NOMO-1 treated with dmso at 0.1 percent for 144 hours (cell line): Measurements from ENCODE around the gene GDI2.
"Not testable (repeated sequence)": the region's sequence is repeated elsewhere in the genome, so short reads cannot be mapped to it uniquely, and the experiment has no call there.

Source experiments
- DNase-seq: peaks from one replicate; lab custom pipeline; 2025; ENCODE audit not compliant: unreplicated experiment; lab: John Stamatoyannopoulos, UW

The GDI2 gene

GRCh38 chr10:5788969-5789368 is 24.3 kb downstream of the GDI2 start:
- no peak for DNase-seq

- DNase-seq, result no peak
Observed at GRCh38 chr10:5783300-5783699, 29.9 kb downstream of the GDI2 start.

- DNase-seq, result no peak
Observed at GRCh38 chr10:5782174-5782573, 31.1 kb downstream of the GDI2 start.

GRCh38 chr10:5779730-5780129 is 33.5 kb downstream of the GDI2 start:
- DNase-seq, result no peak

- DNase-seq, result not testable (repeated sequence)
Observed at GRCh38 chr10:5777758-5778157, 35.5 kb downstream of the GDI2 start.

- DNase-seq, result no peak
Observed at GRCh38 chr10:5776881-5777197, 36.4 kb downstream of the GDI2 start.

GRCh38 chr10:5776136-5776880 is 36.9 kb downstream of the GDI2 start:
- DNase-seq, result no peak

GRCh38 chr10:5775685-5776084 is 37.5 kb downstream of the GDI2 start:
- DNase-seq, result no peak

GRCh38 chr10:5774987-5775620 is 38.1 kb downstream of the GDI2 start:
- no peak for DNase-seq

- DNase-seq, result no peak
Observed at GRCh38 chr10:5766189-5766588, 47.0 kb downstream of the GDI2 start.

- DNase-seq, result no peak
Observed at GRCh38 chr10:5765617-5766016, 47.6 kb downstream of the GDI2 start.

GRCh38 chr10:5764422-5765297 is 48.6 kb downstream of the GDI2 start:
- DNase-seq, result no peak

- no peak for DNase-seq
Observed at GRCh38 chr10:5762531-5762930, 50.7 kb downstream of the GDI2 start.

GRCh38 chr10:5761220-5761619 is 52.0 kb downstream of the GDI2 start:
- DNase-seq, result no peak

GRCh38 chr10:5760515-5760914 is 52.7 kb downstream of the GDI2 start:
- DNase-seq, result no peak

- DNase-seq, result no peak
Observed at GRCh38 chr10:5758927-5759326, 54.3 kb downstream of the GDI2 start.

GRCh38 chr10:5757766-5758517 is 55.3 kb downstream of the GDI2 start:
- DNase-seq, result no peak

- DNase-seq, result no peak
Observed at GRCh38 chr10:5752301-5752871, 60.8 kb downstream of the GDI2 start.

- DNase-seq, result no peak
Observed at GRCh38 chr10:5751601-5752253, 61.5 kb downstream of the GDI2 start.

- DNase-seq, result no peak
Observed at GRCh38 chr10:5748394-5748803, 64.8 kb downstream of the GDI2 start.
